GM18520 (cell line): ENCODE data around the gene COPB1.

Source experiments
- ATAC-seq: cut with Tn5 transposase; IDR thresholded peaks from one replicate; pipeline ENCODE4 v1.9.1; 2021; ENCODE audit not compliant: unreplicated experiment

The COPB1 gene

GRCh38 chr11:14425621-14426020 lies 74.0 kb downstream of the COPB1 start:
- ATAC-seq = no peak

- ATAC-seq = no peak
Measured at GRCh38 chr11:14424096-14424495, 75.5 kb downstream of the COPB1 start.

GRCh38 chr11:14423633-14424032 lies 76.0 kb downstream of the COPB1 start:
- ATAC-seq = no peak

- ATAC-seq = no peak
Measured at GRCh38 chr11:14422814-14423182, 76.8 kb downstream of the COPB1 start.

- ATAC-seq = no peak
Measured at GRCh38 chr11:14422052-14422813, 77.4 kb downstream of the COPB1 start.

- ATAC-seq = no peak
Measured at GRCh38 chr11:14420223-14420622, 79.4 kb downstream of the COPB1 start.

- ATAC-seq = no peak
Measured at GRCh38 chr11:14418801-14419417, 80.7 kb downstream of the COPB1 start.

- no peak for ATAC-seq
Measured at GRCh38 chr11:14417617-14418374, 81.8 kb downstream of the COPB1 start.

- no peak for ATAC-seq
Measured at GRCh38 chr11:14417186-14417585, 82.4 kb downstream of the COPB1 start.

GRCh38 chr11:14414470-14415461 lies 84.8 kb downstream of the COPB1 start:
- peak; percentile 79 for ATAC-seq

- no peak for ATAC-seq
Measured at GRCh38 chr11:14413307-14414069, 86.1 kb downstream of the COPB1 start.

- ATAC-seq = no peak
Measured at GRCh38 chr11:14411818-14412217, 87.8 kb downstream of the COPB1 start.

- ATAC-seq = no peak
Measured at GRCh38 chr11:14409891-14410290, 89.7 kb downstream of the COPB1 start.

- no peak for ATAC-seq
Measured at GRCh38 chr11:14408612-14409011, 91.0 kb downstream of the COPB1 start.
